ENCODE results near the gene MROH2B. TPM values are rescaled to one million over a fixed set of nuclear protein-coding genes. Genes with fewer than 3 reads are reported as not detected.

The MROH2B gene
- total and polyA plus RNA-seq, 2 of the 13 experiments (the other 11 are each of a cell fraction or from before 2014, with no cell fraction given), result not detected

GRCh38 chr5:40957048-40957447 is 114.1 kb downstream of the MROH2B start:
- ChIA-PET CTCF (ENCODE audit: low intra/inter-chr PET ratio, low total read pairs) (no interaction called here), POLR2A (no interaction called here)
- H2AFZ ChIP-seq (ENCODE audit: low read length), result no peak overlapping the region
- H3K9me3 ChIP-seq (ENCODE audit: low read length), result peaks cover 15% of the 10 kb centered on the region
- TF ChIP-seq MAFF (IDR thresholded peaks at IDR 0.05; ENCODE audit: low read depth, low read length), result peak; percentile 79
- TF ChIP-seq MAFK (conservative IDR thresholded peaks at IDR 0.05 in 1 of 2, IDR thresholded peaks at IDR 0.05 in 1 of 2; ENCODE audit: low read length in 2 of 2), result peak; percentile 68 to 83
- no peak for TF ChIP-seq ZBTB38 (CRISPR knock-in tag; IDR thresholded peaks at IDR 0.05)
- no peaks in the 10 kb centered on the region for H4K20me1 ChIP-seq (ENCODE audit: insufficient read depth, low read length)
- no peaks in the 10 kb centered on the region for H3K4me1 ChIP-seq (ENCODE audit: insufficient read depth, low read length)
- no peaks in the 10 kb centered on the region for H3K36me3 ChIP-seq (replicated peaks in 1 of 2; ENCODE audit: control insufficient read depth in 1 of 2, insufficient read depth in 2 of 2, low read length in 2 of 2)
- no TSS peak for BruUV-seq (replicated peaks)
- FAIRE-seq (no peak), ATAC-seq (no peak), DNase-seq (ENCODE audit: low spot score) (no peak)
- H3K4me2 ChIP-seq (ENCODE audit: low read depth, low read length), result no peak overlapping the region
- WGBS (ENCODE audit: low lambda C conversion rate), result 50% methylated on average over 3 of the region's 3 CpGs
- intact Hi-C loops (cut with micrococcal nuclease; ENCODE audit: unreplicated experiment) (no loop called here), in situ Hi-C loops (cut with HindIII; ENCODE audit: extremely low pct_ligation_motif_present, low pct_unique_long_range_greater_than_20kb) (no loop called here)
- no peak overlapping the region for H3K9ac ChIP-seq (ENCODE audit: insufficient read depth, low read depth, low read length)
- H3K79me2 ChIP-seq (ENCODE audit: insufficient read depth, low read length), result no peaks in the 10 kb centered on the region
- no peak overlapping the region for H3K4me3 ChIP-seq (replicated peaks in 1 of 3; ENCODE audit: insufficient read depth in 1 of 3, low read depth in 2 of 3, low read length in 3 of 3)
- H3K27ac ChIP-seq (ENCODE audit: extremely low read length, insufficient read depth, low read length), result no peak overlapping the region
- H3K27me3 ChIP-seq (ENCODE audit: control insufficient read depth in 1 of 2, insufficient read depth in 2 of 2, low read length in 2 of 2), result no peaks in the 10 kb centered on the region

- in situ Hi-C loops (cut with HindIII; ENCODE audit: extremely low pct_ligation_motif_present, low pct_unique_long_range_greater_than_20kb), result no loop called here
- no peaks in the 10 kb centered on the region for H3K27me3 ChIP-seq (ENCODE audit: control insufficient read depth in 1 of 2, insufficient read depth in 2 of 2, low read length in 2 of 2)
- no peaks in the 10 kb centered on the region for H3K79me2 ChIP-seq (ENCODE audit: insufficient read depth, low read length)
- no peak overlapping the region for H3K4me3 ChIP-seq (replicated peaks in 1 of 3; ENCODE audit: insufficient read depth in 1 of 3, low read depth in 2 of 3, low read length in 3 of 3)
- WGBS (ENCODE audit: low lambda C conversion rate), result 39% methylated on average over 5 of the region's 5 CpGs
- ChIA-PET POLR2A (no interaction called here), CTCF (ENCODE audit: low intra/inter-chr PET ratio, low total read pairs) (no interaction called here)
- FAIRE-seq (no peak), ATAC-seq (no peak), DNase-seq (ENCODE audit: low spot score) (no peak)
- no peak overlapping the region for H3K27ac ChIP-seq (ENCODE audit: extremely low read length, insufficient read depth, low read length)
- peaks cover 15% of the 10 kb centered on the region for H3K9me3 ChIP-seq (ENCODE audit: low read length)
- H3K9ac ChIP-seq (ENCODE audit: insufficient read depth, low read depth, low read length), result no peak overlapping the region
- intact Hi-C loops (cut with micrococcal nuclease; ENCODE audit: unreplicated experiment), result no loop called here
- no peaks in the 10 kb centered on the region for H4K20me1 ChIP-seq (ENCODE audit: insufficient read depth, low read length)
- H3K36me3 ChIP-seq (replicated peaks in 1 of 2; ENCODE audit: control insufficient read depth in 1 of 2, insufficient read depth in 2 of 2, low read length in 2 of 2), result no peaks in the 10 kb centered on the region
- no peak for TF ChIP-seq ZNF44 (CRISPR knock-in tag; IDR thresholded peaks at IDR 0.05)
- no TSS peak for BruUV-seq (replicated peaks)
- H3K4me1 ChIP-seq (ENCODE audit: insufficient read depth, low read length), result no peaks in the 10 kb centered on the region
- no peak overlapping the region for H2AFZ ChIP-seq (ENCODE audit: low read length)
- no peak overlapping the region for H3K4me2 ChIP-seq (ENCODE audit: low read depth, low read length)
These were observed 115.8 kb downstream of the MROH2B start for GRCh38 chr5:40955313-40955712.

Small RNA genes within 50 kb of the gene (small RNA-seq; reads per million reads assigned to genes)
- 0 reads per million in 3 experiments for gene AC114967.1 (ENCODE audit: insufficient read depth in 2 of 3, insufficient read length in 3 of 3, low read depth in 2 of 3, low replicate concordance in 1 of 3)

Other genes with a start within 250 kb of the MROH2B start
- 1,981 and 2,192 TPM in 2 replicates for gene RPL37, start 236.1 kb downstream of the MROH2B start, total RNA-seq (2016; rRNA removed; fragmentation: Illumina TruSeq; extraction: Trizol)
- gene RPL37, start 236.1 kb downstream of the MROH2B start, polyA plus RNA-seq (2011; rRNA removed), result 3,367 and 3,734 TPM in 2 replicates
- gene CARD6, start 230.0 kb downstream of the MROH2B start, total RNA-seq (2016; rRNA removed; fragmentation: Illumina TruSeq; extraction: Trizol), result 1.4 TPM in 2 replicates
- 0.33 and 0.39 TPM in 2 replicates for gene CARD6, start 230.0 kb downstream of the MROH2B start, polyA plus RNA-seq (2011; rRNA removed)
- 3.5 and 3.6 TPM in 2 replicates for gene C7, start 161.8 kb downstream of the MROH2B start, total RNA-seq (2016; rRNA removed; fragmentation: Illumina TruSeq; extraction: Trizol)
- 1.4 and 1.7 TPM in 2 replicates for gene C7, start 161.8 kb downstream of the MROH2B start, polyA plus RNA-seq (2011; rRNA removed)
- gene C6, start 142.2 kb upstream of the MROH2B start, total RNA-seq (2016; rRNA removed; fragmentation: Illumina TruSeq; extraction: Trizol), result 2.5 and 4.7 TPM in 2 replicates
- 0.28 and 0.61 TPM in 2 replicates for gene C6, start 142.2 kb upstream of the MROH2B start, polyA plus RNA-seq (2011; rRNA removed)

All from HepG2 (cell line).